HFFc6 (cell line): ENCODE results near the gene LMO2. TPM values are rescaled to one million over a fixed set of nuclear protein-coding genes. Genes with fewer than 3 reads are reported as not detected.

Experiments
- DNase-seq: peaks from one replicate; pipeline ENCODE4 v3.0.0-alpha.2; 2018
- H3K27ac Mint-ChIP-seq: 2 replicates; pipeline ENCODE4 v1.8.0; 2020; ENCODE audit warnings: mild to moderate bottlenecking, mixed read lengths
- H3K27me3 Mint-ChIP-seq: 2 replicates; pipeline ENCODE4 v1.8.0; 2021; ENCODE audit warnings: mild to moderate bottlenecking, moderate library complexity, mixed read lengths; ENCODE audit not compliant: insufficient read depth
- H3K36me3 Mint-ChIP-seq: 2 replicates; pipeline ENCODE4 v1.8.0; 2021; ENCODE audit warnings: low read depth, mixed read lengths
- H3K4me1 Mint-ChIP-seq: 2 replicates; pipeline ENCODE4 v1.8.0; 2020; ENCODE audit warnings: low read depth, mixed read lengths
- H3K4me3 Mint-ChIP-seq: 2 replicates; pipeline ENCODE4 v1.8.0; 2020; ENCODE audit warnings: mild to moderate bottlenecking, moderate library complexity, mixed read lengths
- H3K9me3 Mint-ChIP-seq: 2 replicates; pipeline ENCODE4 v1.8.0; 2020; ENCODE audit warnings: mild to moderate bottlenecking, mixed read lengths
- CTCF ChIP-seq: fragments of 200-600 bp; sonication (generic); IDR thresholded peaks from 2 replicates; pipeline ENCODE4 v1.5.0; 2021; ENCODE audit warnings: antibody characterized with exemption, mild to moderate bottlenecking
- total RNA-seq, 6 experiments: library from RNA; stranded (reverse); fragmentation: NEBNext Ultra II Directional; extraction: Animal tissue kit (Norgen Biotek cat#: 25700); gene quantifications; 2 replicates in 1 of 6; 3 replicates in 5 of 6; pipeline ENCODE4 v1.2.3, GENCODE V29; 2021

Gene LMO2
- total RNA-seq, 6 experiments from 2014 or later: 0.11 to 0.30 (median 0.15) TPM; not detected in 2

- Mint-ChIP-seq H3K9me3 (no peaks in the 10 kb centered on the region), H3K4me3 (no peak overlapping the region), H3K36me3 (no peaks in the 10 kb centered on the region), H3K27me3 (peaks cover 26% of the 10 kb centered on the region), H3K27ac (no peak overlapping the region), H3K4me1 (peaks cover 8% of the 10 kb centered on the region)
- TF ChIP-seq CTCF: no peak
- no peak for DNase-seq
These were observed 1.2 kb upstream of the LMO2 start for GRCh38 chr11:33892906-33893594.

- no peaks in the 10 kb centered on the region for H3K36me3 Mint-ChIP-seq
- H3K27me3 Mint-ChIP-seq: peaks cover 39% of the 10 kb centered on the region
These were observed 2.0 kb downstream of the LMO2 start for GRCh38 chr11:33889821-33890378.

GRCh38 chr11:33889296-33889695 is 2.6 kb downstream of the LMO2 start:
- Mint-ChIP-seq H3K27ac (no peak overlapping the region), H3K4me3 (no peak overlapping the region), H3K36me3 (no peaks in the 10 kb centered on the region), H3K4me1 (peaks cover 8% of the 10 kb centered on the region), H3K27me3 (peaks cover 40% of the 10 kb centered on the region), H3K9me3 (no peaks in the 10 kb centered on the region)
- no peak for TF ChIP-seq CTCF
- no peak for DNase-seq

More at GRCh38 chr11:33889821-33890378, 2.0 kb downstream of the LMO2 start:
- no peaks in the 10 kb centered on the region for H3K9me3 Mint-ChIP-seq
- no peak for TF ChIP-seq CTCF
- no peak overlapping the region for H3K4me3 Mint-ChIP-seq
- no peak overlapping the region for H3K27ac Mint-ChIP-seq
- DNase-seq: no peak
- peaks cover 8% of the 10 kb centered on the region for H3K4me1 Mint-ChIP-seq

DNA sequence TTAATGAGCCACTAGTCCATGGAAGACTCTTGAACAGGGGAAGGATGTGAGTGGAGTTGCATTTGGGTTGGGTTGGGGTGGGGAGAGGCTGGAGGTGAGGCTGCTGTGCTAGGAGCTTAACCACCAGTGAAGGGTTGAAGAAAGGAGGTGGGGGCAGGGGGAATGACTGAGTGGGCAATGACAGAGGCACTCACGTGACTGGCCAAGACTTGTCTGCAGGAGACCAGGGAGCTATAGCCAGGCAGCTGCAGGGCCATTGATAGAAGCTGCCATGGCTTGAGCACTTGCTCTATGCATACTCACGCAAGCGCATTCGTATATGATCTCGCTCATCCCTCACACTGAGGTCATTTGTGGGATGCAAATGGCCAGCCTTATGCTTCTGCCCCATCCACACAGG is 4.0 kb downstream of the LMO2 start:
- peaks cover 41% of the 10 kb centered on the region for H3K27me3 Mint-ChIP-seq
- DNase-seq: no peak
- peaks cover 8% of the 10 kb centered on the region for H3K4me1 Mint-ChIP-seq
- H3K27ac Mint-ChIP-seq: no peak overlapping the region
- TF ChIP-seq CTCF: no peak
- no peaks in the 10 kb centered on the region for H3K36me3 Mint-ChIP-seq
- H3K4me3 Mint-ChIP-seq: no peak overlapping the region
- H3K9me3 Mint-ChIP-seq: no peaks in the 10 kb centered on the region

DNA sequence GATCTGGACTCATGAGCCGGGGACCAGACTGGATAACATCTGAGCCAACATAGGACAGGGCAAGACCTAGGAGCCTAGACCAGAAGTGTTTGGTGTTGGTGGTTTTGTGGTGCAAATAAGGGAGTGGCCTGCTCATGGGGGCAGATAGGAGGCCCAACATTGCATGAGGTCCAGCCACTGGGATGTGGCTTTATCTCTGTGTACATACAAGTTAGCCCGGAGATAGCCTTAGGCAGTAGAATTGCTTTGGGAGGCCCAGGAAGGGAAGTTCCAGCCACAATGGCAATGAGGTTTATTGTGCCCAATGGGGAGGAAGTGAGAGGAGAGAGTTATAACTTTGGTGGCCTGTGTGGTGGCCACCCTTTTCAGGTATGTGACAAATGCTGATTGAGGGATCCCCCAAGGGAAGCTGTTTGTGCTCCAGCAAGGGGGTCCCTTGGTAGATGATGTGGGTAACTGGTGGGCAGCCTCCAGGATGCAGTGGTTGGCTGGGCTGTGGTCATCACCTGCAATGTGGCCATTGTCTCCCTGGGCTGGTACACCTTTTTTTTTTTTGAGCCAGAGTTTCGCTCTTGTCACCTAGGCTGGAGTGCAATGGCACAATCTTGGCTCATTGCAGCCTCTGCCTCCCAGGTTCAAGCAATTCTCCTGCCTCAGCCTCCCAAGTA is 6.4 kb downstream of the LMO2 start:
- no peak for TF ChIP-seq CTCF
- no peak overlapping the region for H3K27ac Mint-ChIP-seq
- no peak overlapping the region for H3K4me3 Mint-ChIP-seq
- H3K4me1 Mint-ChIP-seq: no peaks in the 10 kb centered on the region
- no peak for DNase-seq
- H3K36me3 Mint-ChIP-seq: no peaks in the 10 kb centered on the region
- H3K9me3 Mint-ChIP-seq: no peaks in the 10 kb centered on the region
- H3K27me3 Mint-ChIP-seq: peaks cover 59% of the 10 kb centered on the region
